GM12891 (cell line): ENCODE results near the gene MMS19.

Experiments used
- POLR2A ChIP-seq: IDR thresholded peaks from 2 replicates; pipeline ENCODE4 v1.6.1; 2011; ENCODE audit warnings: low read depth, low read length, control low read depth
- POLR2AphosphoS5 ChIP-seq: IDR thresholded peaks from 2 replicates; pipeline ENCODE4 v1.6.1; 2011; ENCODE audit warnings: low read depth, low read length, control low read depth
- POU2F2 ChIP-seq: IDR thresholded peaks from 2 replicates; pipeline ENCODE4 v1.6.1; 2011; ENCODE audit warnings: low read depth, mild to moderate bottlenecking, control low read depth, low read length, moderate library complexity
- SPI1 ChIP-seq: IDR thresholded peaks from 2 replicates; pipeline ENCODE4 v1.6.1; 2011; ENCODE audit warnings: low read depth, low read length, control low read depth
- TAF1 ChIP-seq: IDR thresholded peaks from 2 replicates; pipeline ENCODE4 v1.6.1; 2011; ENCODE audit warnings: low read depth, low read length, control low read depth

DNA sequence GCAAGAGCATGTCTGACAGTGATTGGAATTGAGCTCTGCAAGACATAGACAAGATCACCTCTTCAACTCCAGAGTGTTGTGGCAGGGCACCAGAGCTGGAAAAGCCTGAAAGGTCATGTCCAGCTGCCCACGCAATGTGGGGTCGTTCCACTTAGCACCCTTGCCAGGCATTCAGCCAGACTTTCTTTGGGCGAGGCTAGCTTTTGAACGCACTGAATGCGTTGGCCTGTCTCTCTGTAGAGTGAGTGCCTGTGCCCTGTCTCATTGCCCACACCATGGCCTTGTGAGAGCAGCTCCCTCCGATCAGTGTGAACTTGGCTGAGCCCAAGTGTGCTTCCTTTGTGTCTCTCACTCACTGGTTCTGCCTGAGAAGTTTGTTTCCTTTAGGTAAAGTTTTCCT lies 23.8 kb upstream of the MMS19 start:
- TF ChIP-seq POLR2A (no peak), SPI1 (no peak), TAF1 (no peak), POLR2AphosphoS5 (no peak), POU2F2 (no peak)
